IMR-90 (cell line): Measurements from ENCODE around the gene NFIA. TPM values are rescaled to one million over a fixed set of nuclear protein-coding genes. Genes with fewer than 3 reads are reported as not detected.

Experiments
- ATAC-seq: fragments of 200-7000 bp; cut with Tn5 transposase; 2 replicates; pipeline ENCODE4 v1.9.1; 2020; ENCODE audit warnings: low read depth, mild to moderate bottlenecking, moderate library complexity
- BruUV-seq: library from RNA; stranded (reverse); fragments of 400-500 nt; replicated peaks from 2 replicates; lab custom pipeline; 2021; lab: Mats Ljungman, UMichigan
- CTCF ChIA-PET: fragments of 300-600 bp; formaldehyde crosslinking; extraction: SDS; loops from one replicate; lab custom pipeline; 2021; ENCODE audit warnings: antibody characterized with exemption; lab: Yijun Ruan, JAX
- POLR2A ChIA-PET: fragments of 300-600 bp; sonication (Branson Sonifier 250); formaldehyde crosslinking; loops from one replicate; lab custom pipeline; 2022; ENCODE audit warnings: antibody characterized with exemption; ENCODE audit not compliant: unreplicated experiment; lab: Charles Lee
- DNase-seq: peaks from one replicate; pipeline ENCODE4 v3.0.0; 2013
- H2AFZ ChIP-seq: replicated peaks from 2 replicates; pipeline ENCODE3; 2013; ENCODE audit warnings: low read length, mild to moderate bottlenecking; ENCODE audit not compliant: poor library complexity
- H2AK5ac ChIP-seq: 2 replicates; pipeline ENCODE4 v1.6.1; 2013; ENCODE audit warnings: low read depth, low read length, inconsistent platforms
- H2AK9ac ChIP-seq: replicated peaks from 2 replicates; pipeline ENCODE3; 2013; ENCODE audit warnings: mild to moderate bottlenecking, low read depth, low read length, moderate library complexity; ENCODE audit not compliant: poor library complexity
- H2BK120ac ChIP-seq: 2 replicates; pipeline ENCODE4 v1.6.1; 2013; ENCODE audit warnings: low read depth, low read length, inconsistent platforms
- H2BK15ac ChIP-seq: 3 replicates; pipeline ENCODE4 v1.6.1; 2013; ENCODE audit warnings: low read depth, low read length, inconsistent platforms
- H2BK20ac ChIP-seq: 2 replicates; pipeline ENCODE4 v1.6.1; 2013; ENCODE audit warnings: low read depth, mild to moderate bottlenecking, inconsistent platforms, low read length, moderate library complexity
- H2BK5ac ChIP-seq: 2 replicates; pipeline ENCODE4 v1.6.1; 2013; ENCODE audit warnings: mild to moderate bottlenecking, low read depth, low read length, inconsistent platforms; ENCODE audit not compliant: poor library complexity, severe bottlenecking
- H3K14ac ChIP-seq: replicated peaks from 2 replicates; pipeline ENCODE4 v1.6.1; 2013; ENCODE audit warnings: low read depth, low read length, inconsistent platforms
- H3K18ac ChIP-seq: 2 replicates; pipeline ENCODE4 v1.6.1; 2013; ENCODE audit warnings: low read depth, low read length, control low read depth
- H3K23ac ChIP-seq: 2 replicates; pipeline ENCODE4 v1.6.1; 2013; ENCODE audit warnings: low read depth, low read length, inconsistent platforms
- H3K27ac ChIP-seq: 2 replicates; pipeline ENCODE4 v1.5.1; 2013; ENCODE audit warnings: mild to moderate bottlenecking, control low read depth, low read length; ENCODE audit not compliant: insufficient read depth
- H3K27me3 ChIP-seq: 2 replicates; pipeline ENCODE4 v1.6.1; 2013; ENCODE audit warnings: low read length; ENCODE audit not compliant: control insufficient read depth, insufficient read depth
- H3K36me3 ChIP-seq: 2 replicates; pipeline ENCODE4 v1.6.1; 2013; ENCODE audit warnings: low read length, mixed read lengths; ENCODE audit not compliant: control insufficient read depth, insufficient read depth
- H3K4ac ChIP-seq: 2 replicates; pipeline ENCODE4 v1.6.1; 2013; ENCODE audit warnings: low read depth, low read length, inconsistent platforms
- H3K4me1 ChIP-seq: 2 replicates; pipeline ENCODE4 v1.6.1; 2013; ENCODE audit warnings: low read length, mixed read lengths; ENCODE audit not compliant: control insufficient read depth, insufficient read depth
- H3K4me2 ChIP-seq: 2 replicates; pipeline ENCODE4 v1.6.1; 2013; ENCODE audit warnings: low read depth, mild to moderate bottlenecking, control low read depth, low read length, moderate library complexity
- H3K4me3 ChIP-seq: 2 replicates; pipeline ENCODE4 v1.5.1; 2013; ENCODE audit warnings: low read depth, mild to moderate bottlenecking, control low read depth, low read length, moderate library complexity; ENCODE audit not compliant: insufficient read depth
- H3K56ac ChIP-seq: 2 replicates; pipeline ENCODE4 v1.6.1; 2013; ENCODE audit warnings: low read length, inconsistent platforms; ENCODE audit not compliant: insufficient read depth; ENCODE audit errors: extremely low read depth
- H3K79me1 ChIP-seq, 2 experiments: 2 replicates each; pipeline ENCODE4 v1.6.1; 2013; ENCODE audit warnings: low read length in 2 of 2, inconsistent platforms in 1 of 2, low read depth in 1 of 2
- H3K9ac ChIP-seq: 2 replicates; pipeline ENCODE4 v1.6.1; 2013; ENCODE audit warnings: low read depth, low read length, control low read depth
- H3K9me1 ChIP-seq: 2 replicates; pipeline ENCODE4 v1.6.1; 2013; ENCODE audit warnings: low read length, inconsistent platforms; ENCODE audit not compliant: insufficient read depth
- H3K9me3 ChIP-seq: 2 replicates; pipeline ENCODE4 v1.6.1; 2013; ENCODE audit warnings: low read length; ENCODE audit not compliant: control insufficient read depth, insufficient read depth
- H4K20me1 ChIP-seq: 2 replicates; pipeline ENCODE4 v1.6.1; 2013; ENCODE audit warnings: low read length, inconsistent platforms; ENCODE audit not compliant: insufficient read depth
- H4K5ac ChIP-seq: 2 replicates; pipeline ENCODE4 v1.6.1; 2013; ENCODE audit warnings: mild to moderate bottlenecking, low read depth, low read length, control low read depth
- H4K8ac ChIP-seq, 2 experiments: 2 replicates each; pipeline ENCODE4 v1.6.1; 2013; ENCODE audit warnings: low read depth in 2 of 2, low read length in 2 of 2, control low read depth in 1 of 2, inconsistent platforms in 1 of 2
- H4K91ac ChIP-seq: 2 replicates; pipeline ENCODE4 v1.6.1; 2013; ENCODE audit warnings: low read depth, low read length, inconsistent platforms; ENCODE audit not compliant: insufficient read depth
- BHLHE40 ChIP-seq: fragments of 150-350 bp; IDR thresholded peaks from 2 replicates; pipeline ENCODE4 v1.6.1; 2016; ENCODE audit warnings: mild to moderate bottlenecking, low read depth, low read length
- CEBPB ChIP-seq: IDR thresholded peaks from 2 replicates; pipeline ENCODE4 v1.6.1; 2012; ENCODE audit warnings: low read depth, low read length, improper control_type of control experiment
- CHD1 ChIP-seq: IDR thresholded peaks from 2 replicates; pipeline ENCODE4 v1.6.1; 2012; ENCODE audit warnings: low read depth, low read length, improper control_type of control experiment
- ELK1 ChIP-seq: fragments of 150-350 bp; IDR thresholded peaks from 2 replicates; pipeline ENCODE4 v1.6.1; 2016; ENCODE audit warnings: low read depth, mild to moderate bottlenecking, low read length, moderate library complexity, borderline replicate concordance
- FOS ChIP-seq: fragments of 150-350 bp; IDR thresholded peaks from 2 replicates; pipeline ENCODE4 v1.6.1; 2016; ENCODE audit warnings: low read depth, low read length
- MAFK ChIP-seq: IDR thresholded peaks from 2 replicates; pipeline ENCODE4 v1.6.1; 2012; ENCODE audit warnings: low read depth, low read length, improper control_type of control experiment
- MAZ ChIP-seq: IDR thresholded peaks from 2 replicates; pipeline ENCODE4 v1.6.1; 2012; ENCODE audit warnings: low read depth, mild to moderate bottlenecking, low read length, improper control_type of control experiment, moderate library complexity, borderline replicate concordance
- MXI1 ChIP-seq: IDR thresholded peaks from 2 replicates; pipeline ENCODE4 v1.6.1; 2012; ENCODE audit warnings: low read depth, mild to moderate bottlenecking, low read length, moderate library complexity, borderline replicate concordance
- NFE2L2 ChIP-seq: fragments of 150-350 bp; IDR thresholded peaks from 2 replicates; pipeline ENCODE4 v1.6.1; 2016; ENCODE audit warnings: low read depth, mild to moderate bottlenecking, low read length
- POLR2A ChIP-seq: IDR thresholded peaks from 2 replicates; pipeline ENCODE4 v1.6.1; 2012; ENCODE audit warnings: mild to moderate bottlenecking, low read depth, low read length
- RAD21 ChIP-seq: IDR thresholded peaks from 2 replicates; pipeline ENCODE4 v1.6.1; 2012; ENCODE audit warnings: low read length, improper control_type of control experiment
- RCOR1 ChIP-seq: IDR thresholded peaks from 2 replicates; pipeline ENCODE4 v1.6.1; 2012; ENCODE audit warnings: mild to moderate bottlenecking, low read length, improper control_type of control experiment; ENCODE audit not compliant: insufficient replicate concordance
- RFX5 ChIP-seq: IDR thresholded peaks from 2 replicates; pipeline ENCODE4 v1.8.0; 2012; ENCODE audit warnings: low read depth, mild to moderate bottlenecking, low read length, moderate library complexity
- SMC3 ChIP-seq: fragments of 150-350 bp; IDR thresholded peaks from 2 replicates; pipeline ENCODE4 v1.6.1; 2016; ENCODE audit warnings: low read depth, mild to moderate bottlenecking, antibody characterized with exemption, low read length, moderate library complexity
- USF2 ChIP-seq: fragments of 150-350 bp; IDR thresholded peaks from 2 replicates; pipeline ENCODE4 v1.6.1; 2017; ENCODE audit warnings: mild to moderate bottlenecking, antibody characterized with exemption, low read length, low read depth
- dilution Hi-C: fragments of 300-500 bp; cut with HindIII; formaldehyde crosslinking; loops from one replicate; pipeline ENCODE4 v1.14.3; 2018; ENCODE audit warnings: low sequenced_read_pairs; ENCODE audit not compliant: unreplicated experiment
- in situ Hi-C: fragments of 300-500 bp; cut with MboI; formaldehyde crosslinking; loops from 3 replicates; pipeline ENCODE4 v1.14.3; 2019; ENCODE audit warnings: low sequenced_read_pairs, inconsistent platforms, mixed read lengths
- intact Hi-C: fragments of 100-400 bp; cut with micrococcal nuclease; formaldehyde crosslinking; loops from 2 replicates; pipeline ENCODE4 v1.10.0; 2022
- polyA plus RNA-seq, 3 experiments: library from polyadenylated mRNA; depleted of rRNA; stranded (reverse); fragments of >200 nt; gene quantifications; 2 replicates each; pipeline ENCODE4 v1.2.3, GENCODE V29; 2012; ENCODE audit warnings: low replicate concordance in 1 of 3
- total RNA-seq: library from RNA; depleted of rRNA; stranded (reverse); fragments of >200 nt; gene quantifications from 2 replicates; pipeline ENCODE4 v1.2.3, GENCODE V29; 2012
- TF ChIP-seq, protein P1 (sequence below): conservative IDR thresholded peaks from 2 replicates; pipeline ENCODE4 v1.5.1; 2012; ENCODE audit warnings: mild to moderate bottlenecking, low read depth, low read length, improper control_type of control experiment

The NFIA gene
- total and polyA plus RNA-seq, 2 of the 4 experiments (the other 2 are of a cell fraction): 1.6 to 2.2 TPM

DNA sequence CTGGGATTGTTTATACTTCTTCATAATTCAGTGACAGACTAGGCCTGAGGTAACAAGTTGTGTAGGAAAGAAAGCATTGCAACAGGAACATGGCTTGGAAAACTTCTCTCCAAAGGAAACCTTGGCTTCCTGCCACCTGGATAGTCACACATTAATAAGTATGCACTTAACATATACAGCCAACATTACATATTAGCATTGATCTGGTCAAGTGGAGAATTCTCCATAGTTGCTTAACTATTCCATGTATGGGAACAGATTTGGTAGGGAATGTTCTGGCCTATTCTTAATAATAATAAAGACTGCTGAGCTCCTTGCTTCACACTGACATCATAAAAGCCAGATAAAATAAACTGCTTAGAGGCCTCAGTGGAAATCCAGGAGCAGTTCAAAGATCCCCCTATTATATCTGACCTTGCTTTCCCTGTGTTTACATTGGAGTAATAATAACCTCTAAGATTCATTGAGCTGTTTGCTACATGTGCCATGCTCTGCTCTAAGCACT, 27.2 kb upstream of the NFIA start:
- in situ Hi-C loops (loop anchor here (10.0 kb wide), 1 partner anchor 280 kb away; no protein-coding TSS in a partner anchor), intact Hi-C loops (loop anchor here (5.0 kb wide), 1 partner anchor 197 kb away; no protein-coding TSS in a partner anchor), dilution Hi-C loops (no loop called here)
- Histone ChIP-seq H4K20me1 (no peaks in the 10 kb centered on the region), H3K4ac (no peak overlapping the region), H2BK20ac (no peak overlapping the region), H3K4me1 (no peaks in the 10 kb centered on the region; the same call in 1 of the 2 replicates), H2AK5ac (no peak overlapping the region), H3K27me3 (peaks cover 46% of the 10 kb centered on the region), H3K18ac (no peak overlapping the region), H2BK15ac (no peak overlapping the region), H4K5ac (no peak overlapping the region), H2AFZ (no peak overlapping the region), H3K4me2 (no peak overlapping the region), H3K9ac (no peak overlapping the region), H3K36me3 (no peaks in the 10 kb centered on the region), H4K91ac (no peak overlapping the region), H3K9me3 (no peaks in the 10 kb centered on the region), H3K27ac (no peak overlapping the region), H3K14ac (no peak overlapping the region), H3K56ac (no peak overlapping the region), H2AK9ac (no peak overlapping the region), H2BK120ac (no peak overlapping the region), H4K8ac (no peak overlapping the region), H3K4me3 (no peak overlapping the region), H3K23ac (no peak overlapping the region), H2BK5ac (no peak overlapping the region), H3K9me1 (no peaks in the 10 kb centered on the region), H3K79me1 (no peaks in the 10 kb centered on the region)
- POLR2A ChIA-PET: interaction anchor here (0.5 kb wide), 1 partner anchor 26 kb away, joined by 3 read pairs; no protein-coding TSS in a partner anchor
- TF ChIP-seq FOS: no peak
- no peak for TF ChIP-seq BHLHE40
- no peak for TF ChIP-seq MXI1
- no peak for TF ChIP-seq ELK1
- TF ChIP-seq, protein P1, sequence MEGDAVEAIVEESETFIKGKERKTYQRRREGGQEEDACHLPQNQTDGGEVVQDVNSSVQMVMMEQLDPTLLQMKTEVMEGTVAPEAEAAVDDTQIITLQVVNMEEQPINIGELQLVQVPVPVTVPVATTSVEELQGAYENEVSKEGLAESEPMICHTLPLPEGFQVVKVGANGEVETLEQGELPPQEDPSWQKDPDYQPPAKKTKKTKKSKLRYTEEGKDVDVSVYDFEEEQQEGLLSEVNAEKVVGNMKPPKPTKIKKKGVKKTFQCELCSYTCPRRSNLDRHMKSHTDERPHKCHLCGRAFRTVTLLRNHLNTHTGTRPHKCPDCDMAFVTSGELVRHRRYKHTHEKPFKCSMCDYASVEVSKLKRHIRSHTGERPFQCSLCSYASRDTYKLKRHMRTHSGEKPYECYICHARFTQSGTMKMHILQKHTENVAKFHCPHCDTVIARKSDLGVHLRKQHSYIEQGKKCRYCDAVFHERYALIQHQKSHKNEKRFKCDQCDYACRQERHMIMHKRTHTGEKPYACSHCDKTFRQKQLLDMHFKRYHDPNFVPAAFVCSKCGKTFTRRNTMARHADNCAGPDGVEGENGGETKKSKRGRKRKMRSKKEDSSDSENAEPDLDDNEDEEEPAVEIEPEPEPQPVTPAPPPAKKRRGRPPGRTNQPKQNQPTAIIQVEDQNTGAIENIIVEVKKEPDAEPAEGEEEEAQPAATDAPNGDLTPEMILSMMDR: no peak
- TF ChIP-seq CHD1: no peak
- TF ChIP-seq USF2: no peak
- no peak for TF ChIP-seq CEBPB
- TF ChIP-seq POLR2A: no peak
- no peak for TF ChIP-seq MAZ
- TF ChIP-seq MAFK: no peak
- TF ChIP-seq RAD21: no peak
- TF ChIP-seq RCOR1: no peak
- no peak for TF ChIP-seq SMC3
- no peak for TF ChIP-seq RFX5
- TF ChIP-seq NFE2L2: no peak
- no TSS peak for BruUV-seq
- peak; percentile 14 for DNase-seq
- 0 out of 2 replicates have a peak, but pooled peaks have one; percentile 10 for ATAC-seq
- CTCF ChIA-PET: interaction anchor here (1.0 kb wide), 1 partner anchor 1083 kb away, joined by 3 read pairs; no protein-coding TSS in a partner anchor
